ENCODE results near the gene SORCS2.

GRCh38 chr4:7584606-7585159 is 392.3 kb downstream of the SORCS2 start:
- TF ChIP-seq EZH2 (IDR thresholded peaks at IDR 0.05; ENCODE audit: insufficient read depth, poor library complexity, severe bottlenecking), result no peak
- TF ChIP-seq EZH2phosphoT487 (IDR thresholded peaks at IDR 0.05; ENCODE audit: insufficient read depth, low read depth), result no peak

Data from GM23248 (cell line).